Left ventricle myocardium inferior (tissue), 1 donor: Measurements from ENCODE around the gene NDUFAF5. TPM values are rescaled to one million over a fixed set of nuclear protein-coding genes. Genes with fewer than 3 reads are reported as not detected.
"Not testable (repeated sequence)": the region's sequence is repeated elsewhere in the genome, so short reads cannot be mapped to it uniquely, and the experiment has no call there.

ENCODE experiments used
- DNase-seq: peaks from one replicate; pipeline ENCODE4 v3.0.0-alpha.2; 2020
- H3K27ac ChIP-seq: fragments of 200-600 bp; replicated peaks from 2 replicates; pipeline ENCODE4 v1.8.0; 2021
- H3K27me3 ChIP-seq: fragments of 200-600 bp; 2 replicates; pipeline ENCODE4 v1.8.0; 2021; ENCODE audit warnings: low read depth
- H3K36me3 ChIP-seq: fragments of 200-600 bp; 2 replicates; pipeline ENCODE4 v1.8.0; 2021
- H3K4me1 ChIP-seq: fragments of 200-600 bp; 2 replicates; pipeline ENCODE4 v1.8.0; 2021
- H3K4me3 ChIP-seq: fragments of 200-600 bp; 2 replicates; pipeline ENCODE4 v1.8.0; 2021; ENCODE audit warnings: mild to moderate bottlenecking, moderate library complexity
- H3K9me3 ChIP-seq: fragments of 200-600 bp; replicated peaks from 2 replicates; pipeline ENCODE4 v1.8.0; 2021
- intact Hi-C: fragments of 100-400 bp; cut with micrococcal nuclease; formaldehyde crosslinking; loops from one replicate; pipeline ENCODE4 v1.11.0; 2022
- long read RNA-seq: library from polyadenylated mRNA; unstranded; transcript quantifications from one replicate; pipeline ENCODE4 v2.0.0, GENCODE V29; 2021
- total RNA-seq: library from RNA; stranded (reverse); fragmentation: NEBNext Ultra II Directional; extraction: Animal tissue kit (Norgen Biotek cat#: 25700); gene quantifications from one replicate; pipeline ENCODE4 v1.2.1, GENCODE V29; 2021
- TF ChIP-seq, protein P1 (sequence below): fragments of 200-600 bp; IDR thresholded peaks from 2 replicates; pipeline ENCODE4 v1.8.0; 2021; ENCODE audit warnings: antibody characterized with exemption, mild to moderate bottlenecking, borderline replicate concordance
- donor health status: DM: no; HTN: yes; CAD: no; lungs with severe emphysema.

The NDUFAF5 gene, protein sequence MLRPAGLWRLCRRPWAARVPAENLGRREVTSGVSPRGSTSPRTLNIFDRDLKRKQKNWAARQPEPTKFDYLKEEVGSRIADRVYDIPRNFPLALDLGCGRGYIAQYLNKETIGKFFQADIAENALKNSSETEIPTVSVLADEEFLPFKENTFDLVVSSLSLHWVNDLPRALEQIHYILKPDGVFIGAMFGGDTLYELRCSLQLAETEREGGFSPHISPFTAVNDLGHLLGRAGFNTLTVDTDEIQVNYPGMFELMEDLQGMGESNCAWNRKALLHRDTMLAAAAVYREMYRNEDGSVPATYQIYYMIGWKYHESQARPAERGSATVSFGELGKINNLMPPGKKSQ
- 60.2 TPM for total RNA-seq
- long read RNA-seq, full-length matches to known transcripts, result 10 of 19 reads
- long read RNA-seq, partial matches to known transcripts, result 1 of 19 reads
- long read RNA-seq, other reads (novel, unspliced or antisense), result 8 of 19 reads

DNA sequence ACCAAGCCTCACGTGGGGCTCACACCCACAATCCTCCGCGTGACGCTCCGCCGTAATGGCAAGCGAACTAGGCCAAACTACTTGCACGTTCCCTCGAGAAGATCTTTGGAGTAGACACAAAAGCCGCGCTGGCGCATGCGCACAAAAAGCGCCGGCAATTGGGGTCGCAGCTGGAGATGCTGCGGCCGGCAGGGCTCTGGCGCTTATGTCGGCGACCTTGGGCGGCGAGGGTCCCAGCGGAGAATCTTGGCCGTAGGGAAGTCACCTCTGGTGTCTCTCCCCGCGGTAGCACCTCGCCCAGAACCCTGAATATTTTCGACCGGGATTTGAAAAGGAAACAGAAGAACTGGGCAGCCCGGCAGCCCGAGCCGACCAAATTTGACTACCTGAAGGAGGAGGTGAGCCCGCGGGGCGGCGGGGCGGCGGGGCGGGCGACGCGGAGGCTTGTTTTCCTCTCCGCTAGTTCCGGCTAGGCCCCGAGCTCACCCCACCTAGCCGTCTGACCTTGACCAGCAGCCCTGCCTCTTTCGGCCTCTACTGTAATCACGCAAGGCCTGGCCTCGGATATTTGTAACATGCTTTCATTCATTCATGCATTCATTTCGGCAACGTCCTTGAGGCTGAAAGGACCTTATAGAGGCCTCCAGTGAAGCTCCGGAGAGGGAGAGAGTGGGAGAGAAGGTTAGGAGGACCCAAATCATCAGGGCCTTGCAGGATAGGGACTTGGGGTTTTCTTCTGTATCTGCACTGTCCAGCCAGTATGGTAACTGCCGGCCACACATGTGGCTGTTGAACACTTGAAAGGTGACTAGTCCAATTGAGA lies at the start of gene NDUFAF5, which contains the start of gene ESF1:
NDUFAF5 (plus strand) TSS at position 136 of the 823 bp plus-strand sequence; CDS start at position 177, 41 bp downstream.
ESF1 (minus strand) TSS at position 27 of the 823 bp plus-strand sequence. CDS start 1,779 bp downstream, outside the sequence.
- TF ChIP-seq, protein P1, sequence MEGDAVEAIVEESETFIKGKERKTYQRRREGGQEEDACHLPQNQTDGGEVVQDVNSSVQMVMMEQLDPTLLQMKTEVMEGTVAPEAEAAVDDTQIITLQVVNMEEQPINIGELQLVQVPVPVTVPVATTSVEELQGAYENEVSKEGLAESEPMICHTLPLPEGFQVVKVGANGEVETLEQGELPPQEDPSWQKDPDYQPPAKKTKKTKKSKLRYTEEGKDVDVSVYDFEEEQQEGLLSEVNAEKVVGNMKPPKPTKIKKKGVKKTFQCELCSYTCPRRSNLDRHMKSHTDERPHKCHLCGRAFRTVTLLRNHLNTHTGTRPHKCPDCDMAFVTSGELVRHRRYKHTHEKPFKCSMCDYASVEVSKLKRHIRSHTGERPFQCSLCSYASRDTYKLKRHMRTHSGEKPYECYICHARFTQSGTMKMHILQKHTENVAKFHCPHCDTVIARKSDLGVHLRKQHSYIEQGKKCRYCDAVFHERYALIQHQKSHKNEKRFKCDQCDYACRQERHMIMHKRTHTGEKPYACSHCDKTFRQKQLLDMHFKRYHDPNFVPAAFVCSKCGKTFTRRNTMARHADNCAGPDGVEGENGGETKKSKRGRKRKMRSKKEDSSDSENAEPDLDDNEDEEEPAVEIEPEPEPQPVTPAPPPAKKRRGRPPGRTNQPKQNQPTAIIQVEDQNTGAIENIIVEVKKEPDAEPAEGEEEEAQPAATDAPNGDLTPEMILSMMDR, result no peak
- Histone ChIP-seq H3K9me3 (no peaks in the 10 kb centered on the region), H3K4me3 (peak within 1 kb of the TSS; percentile 90), H3K27ac (peak within 1 kb of the TSS; percentile 95), H3K4me1 (peaks cover 76% of the 10 kb centered on the region), H3K27me3 (no peaks in the 10 kb centered on the region), H3K36me3 (peaks cover 59% of the 10 kb centered on the region)
- peak; percentile 93 for DNase-seq
- intact Hi-C loops, result no loop called here

DNA sequence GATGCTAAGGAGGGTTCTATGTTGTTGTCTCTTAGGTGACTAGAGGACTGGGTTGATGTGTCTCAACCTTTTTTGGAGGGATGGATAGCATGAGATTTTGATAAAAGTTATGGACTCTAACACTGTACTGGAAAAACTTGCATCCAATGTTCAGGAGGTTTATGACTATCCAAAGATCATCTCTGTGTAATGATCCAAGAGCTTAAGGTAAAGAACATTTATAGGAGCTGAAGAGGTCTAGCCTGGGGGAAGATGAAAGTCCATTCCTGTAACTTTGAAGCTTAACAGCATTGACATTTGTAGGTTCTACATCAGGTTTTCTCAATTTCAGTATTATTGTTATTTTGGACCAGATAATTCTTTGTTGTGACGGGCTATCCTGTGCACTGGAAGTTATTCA lies 49.0 kb upstream of the NDUFAF5 start:
- peak overlapping the region; percentile 58 for H3K27ac ChIP-seq
- peaks cover 36% of the 10 kb centered on the region for H3K36me3 ChIP-seq
- peaks cover 12% of the 10 kb centered on the region for H3K9me3 ChIP-seq
- H3K4me3 ChIP-seq, result no peak overlapping the region
- intact Hi-C loops, result no loop called here
- H3K4me1 ChIP-seq, result peaks cover 32% of the 10 kb centered on the region
- TF ChIP-seq, protein P1, result no peak
- H3K27me3 ChIP-seq, result no peaks in the 10 kb centered on the region
- DNase-seq, result no peak

DNA sequence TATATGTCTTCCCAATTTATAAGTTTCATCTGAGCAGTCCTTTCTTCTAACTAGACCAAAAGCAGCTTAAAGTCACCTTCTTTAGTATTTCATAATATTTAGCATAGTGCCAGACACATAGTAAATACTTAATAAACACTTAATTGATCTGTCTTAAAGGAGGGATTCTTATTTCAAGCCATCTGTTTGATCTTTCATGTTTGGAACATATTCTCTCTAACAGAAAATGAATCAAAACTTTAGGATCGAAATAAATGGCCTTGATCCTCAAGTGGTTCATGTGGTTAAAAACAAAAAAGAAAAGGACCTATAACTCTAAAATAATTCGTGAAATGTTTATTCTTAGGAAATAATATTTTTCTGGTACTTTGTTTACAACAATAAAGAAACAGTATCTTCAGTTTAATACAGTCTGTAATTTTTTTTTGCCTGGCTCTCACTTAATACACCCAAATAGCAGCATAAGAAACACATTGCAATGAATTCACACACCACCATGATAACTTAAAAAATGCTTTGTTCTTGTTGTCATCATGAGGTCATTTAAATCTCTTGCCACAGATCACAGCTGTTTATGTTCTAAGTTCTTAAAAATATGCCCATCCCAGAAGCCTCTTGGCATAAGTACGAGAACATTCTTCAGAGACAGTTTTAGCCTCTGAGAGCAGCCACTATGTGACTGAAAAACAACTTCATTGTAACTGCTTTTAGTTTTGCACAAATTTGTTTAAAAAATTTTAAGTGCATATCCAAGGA lies 48.2 kb upstream of the NDUFAF5 start:
- Histone ChIP-seq H3K4me3 (no peak overlapping the region), H3K9me3 (peaks cover 20% of the 10 kb centered on the region), H3K27me3 (no peaks in the 10 kb centered on the region), H3K36me3 (peaks cover 36% of the 10 kb centered on the region), H3K4me1 (peaks cover 32% of the 10 kb centered on the region), H3K27ac (peak overlapping the region; percentile 58)
- TF ChIP-seq, protein P1, result no peak
- DNase-seq, result no peak
- intact Hi-C loops, result no loop called here

DNA sequence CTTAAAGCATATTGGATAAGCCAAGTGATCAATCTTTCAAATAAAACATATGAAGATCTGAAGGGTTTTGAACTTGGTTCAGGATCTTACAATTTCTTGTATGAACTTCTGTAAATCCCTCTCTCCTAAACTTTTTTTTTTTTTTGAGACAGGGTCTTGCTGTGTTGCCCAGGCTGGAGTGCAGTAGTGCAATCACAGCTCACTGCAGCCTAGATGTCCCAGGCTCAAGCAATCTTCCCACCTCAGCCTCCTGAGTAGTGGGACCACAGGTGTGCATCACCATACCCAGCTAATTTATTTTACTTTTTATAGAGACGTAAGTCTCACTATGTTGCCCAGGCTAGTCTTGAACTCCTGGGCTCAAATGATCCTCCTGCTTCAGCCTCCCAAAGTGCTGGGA lies 46.6 kb upstream of the NDUFAF5 start:
- intact Hi-C loops, DNase-seq, H3K27me3 ChIP-seq, H3K4me3 ChIP-seq: not testable (repeated sequence)
- peak overlapping the region; percentile 51 for H3K27ac ChIP-seq
- H3K4me1 ChIP-seq, result peaks cover 32% of the 10 kb centered on the region
- peaks cover 29% of the 10 kb centered on the region for H3K36me3 ChIP-seq
- H3K9me3 ChIP-seq, result peaks cover 23% of the 10 kb centered on the region

DNA sequence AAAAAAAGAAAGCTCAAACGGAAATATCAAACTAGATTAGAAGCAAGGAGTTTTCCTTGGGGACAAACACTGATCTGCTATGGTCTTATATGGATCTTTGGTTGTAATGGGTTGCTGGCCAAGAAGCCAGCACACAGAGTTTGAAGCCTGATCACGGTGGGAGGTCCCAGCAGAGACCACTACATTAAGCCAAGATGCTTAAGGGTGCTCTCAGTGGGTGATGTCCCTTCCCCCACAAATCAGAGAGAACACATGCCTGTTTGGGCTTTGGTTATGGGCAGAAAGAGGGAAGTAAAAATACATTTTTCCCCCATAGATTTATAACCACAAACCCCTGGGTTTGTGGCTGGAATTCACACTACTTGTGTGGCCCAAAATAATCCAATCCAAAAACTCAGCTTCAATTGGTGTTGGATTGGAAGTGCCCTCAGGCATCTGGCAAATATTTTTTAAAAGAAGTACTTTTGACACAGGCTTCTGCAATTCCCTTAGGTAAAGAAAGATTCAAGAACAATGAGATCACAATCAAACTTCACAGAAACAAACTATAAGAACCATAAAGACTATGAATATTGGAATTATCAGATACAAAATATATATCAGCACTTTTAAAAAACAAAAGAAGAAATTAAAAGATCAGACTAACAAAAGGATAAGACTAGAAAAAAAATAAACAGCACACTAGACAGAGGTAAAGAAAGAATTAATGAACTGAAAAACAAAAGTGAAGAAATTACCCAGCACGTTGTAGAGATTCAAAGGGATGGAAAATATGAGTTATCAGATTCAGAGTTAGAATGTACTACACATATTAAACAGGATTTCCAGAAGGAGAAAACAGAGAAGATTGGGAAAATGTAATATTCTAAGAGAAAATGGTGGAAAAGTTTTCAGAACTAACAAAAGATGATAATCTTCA lies 44.8 kb upstream of the NDUFAF5 start:
- TF ChIP-seq, protein P1, result no peak
- Histone ChIP-seq H3K9me3 (peaks cover 23% of the 10 kb centered on the region), H3K4me1 (peaks cover 37% of the 10 kb centered on the region), H3K27me3 (no peaks in the 10 kb centered on the region), H3K27ac (peak overlapping the region; percentile 51), H3K4me3 (no peak overlapping the region), H3K36me3 (peaks cover 24% of the 10 kb centered on the region)
- intact Hi-C loops, result no loop called here
- DNase-seq, result no peak
